NB4 (cell line): ENCODE data around the gene ANTXR1.

Experiments used
- DNase-seq: peaks from one replicate; pipeline ENCODE4 v3.0.0; 2010; ENCODE audit warnings: low read depth
- H3K4me3 ChIP-seq: one replicate; pipeline ENCODE4 v1.5.1; 2011; ENCODE audit warnings: mild to moderate bottlenecking, low read depth, low read length, moderate library complexity
- MYC ChIP-seq: IDR thresholded peaks from 2 replicates; pipeline ENCODE4 v1.6.1; 2011; ENCODE audit warnings: low read depth, low read length
- POLR2A ChIP-seq: IDR thresholded peaks from 2 replicates; pipeline ENCODE4 v1.6.1; 2011; ENCODE audit warnings: mild to moderate bottlenecking; ENCODE audit not compliant: insufficient read length; ENCODE audit errors: extremely low read depth
- TF ChIP-seq, protein P1 (sequence below): IDR thresholded peaks from 2 replicates; pipeline ENCODE4 v1.6.1; 2011; ENCODE audit warnings: low read depth, low read length
- TF ChIP-seq, protein P2 (sequence below): IDR thresholded peaks from one replicate; pipeline ENCODE4 v1.5.1; 2012; ENCODE audit warnings: low read depth, low read length

The ANTXR1 gene

DNA sequence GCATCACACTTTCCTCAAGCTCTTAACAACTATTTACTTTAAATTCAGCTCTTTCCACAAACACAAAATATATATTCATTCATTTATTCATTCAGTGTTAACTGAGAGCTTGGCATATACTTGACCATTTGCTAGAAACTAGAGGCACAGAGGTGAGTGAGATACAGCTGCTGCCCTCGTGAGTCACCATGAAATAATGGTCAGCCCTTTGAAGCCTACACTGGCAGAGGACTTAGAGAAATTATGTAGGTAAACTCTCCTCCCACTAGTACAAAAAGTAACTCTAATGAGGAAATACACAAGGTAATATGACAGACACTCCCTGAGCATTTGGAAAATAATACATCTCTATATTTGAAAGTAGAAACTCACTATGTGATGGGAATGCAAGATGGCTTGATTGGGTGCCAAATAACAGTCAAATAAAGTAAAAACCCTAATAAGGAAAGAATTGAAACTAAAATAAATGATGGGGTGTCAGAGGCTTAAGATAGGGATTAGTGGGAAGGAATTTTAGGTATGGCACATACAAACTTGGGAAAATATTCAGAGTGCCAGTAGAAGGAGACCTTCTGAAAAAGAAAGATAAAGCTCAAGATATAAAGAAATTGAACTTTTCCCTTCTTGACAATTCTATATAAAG lies 61.1 kb downstream of the ANTXR1 start:
- DNase-seq: no peak
- TF ChIP-seq MYC (no peak), POLR2A (no peak)
- TF ChIP-seq, protein P1, sequence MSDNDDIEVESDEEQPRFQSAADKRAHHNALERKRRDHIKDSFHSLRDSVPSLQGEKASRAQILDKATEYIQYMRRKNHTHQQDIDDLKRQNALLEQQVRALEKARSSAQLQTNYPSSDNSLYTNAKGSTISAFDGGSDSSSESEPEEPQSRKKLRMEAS: no peak
- TF ChIP-seq, protein P2, sequence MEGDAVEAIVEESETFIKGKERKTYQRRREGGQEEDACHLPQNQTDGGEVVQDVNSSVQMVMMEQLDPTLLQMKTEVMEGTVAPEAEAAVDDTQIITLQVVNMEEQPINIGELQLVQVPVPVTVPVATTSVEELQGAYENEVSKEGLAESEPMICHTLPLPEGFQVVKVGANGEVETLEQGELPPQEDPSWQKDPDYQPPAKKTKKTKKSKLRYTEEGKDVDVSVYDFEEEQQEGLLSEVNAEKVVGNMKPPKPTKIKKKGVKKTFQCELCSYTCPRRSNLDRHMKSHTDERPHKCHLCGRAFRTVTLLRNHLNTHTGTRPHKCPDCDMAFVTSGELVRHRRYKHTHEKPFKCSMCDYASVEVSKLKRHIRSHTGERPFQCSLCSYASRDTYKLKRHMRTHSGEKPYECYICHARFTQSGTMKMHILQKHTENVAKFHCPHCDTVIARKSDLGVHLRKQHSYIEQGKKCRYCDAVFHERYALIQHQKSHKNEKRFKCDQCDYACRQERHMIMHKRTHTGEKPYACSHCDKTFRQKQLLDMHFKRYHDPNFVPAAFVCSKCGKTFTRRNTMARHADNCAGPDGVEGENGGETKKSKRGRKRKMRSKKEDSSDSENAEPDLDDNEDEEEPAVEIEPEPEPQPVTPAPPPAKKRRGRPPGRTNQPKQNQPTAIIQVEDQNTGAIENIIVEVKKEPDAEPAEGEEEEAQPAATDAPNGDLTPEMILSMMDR: no peak
- H3K4me3 ChIP-seq: no peak overlapping the region

DNA sequence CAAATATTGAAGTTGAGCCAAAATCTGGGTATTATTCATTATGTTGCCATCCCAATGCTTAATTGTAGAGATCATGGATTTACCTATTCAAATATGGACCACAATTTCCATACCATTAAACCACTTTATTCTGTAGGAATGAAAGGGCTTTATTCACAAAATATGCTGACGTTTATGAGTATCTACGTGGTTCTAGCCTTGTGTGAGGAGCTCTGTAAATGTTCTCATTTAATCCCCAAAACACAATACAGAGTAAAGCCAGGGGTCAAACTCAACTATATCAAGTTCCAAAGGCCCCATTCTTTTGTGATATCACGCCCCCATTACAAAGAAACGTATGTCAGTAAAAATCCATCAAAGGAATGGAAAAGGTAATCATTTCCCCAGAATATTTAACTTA lies 61.9 kb downstream of the ANTXR1 start:
- TF ChIP-seq, protein P1: no peak
- H3K4me3 ChIP-seq: no peak overlapping the region
- no peak for DNase-seq

DNA sequence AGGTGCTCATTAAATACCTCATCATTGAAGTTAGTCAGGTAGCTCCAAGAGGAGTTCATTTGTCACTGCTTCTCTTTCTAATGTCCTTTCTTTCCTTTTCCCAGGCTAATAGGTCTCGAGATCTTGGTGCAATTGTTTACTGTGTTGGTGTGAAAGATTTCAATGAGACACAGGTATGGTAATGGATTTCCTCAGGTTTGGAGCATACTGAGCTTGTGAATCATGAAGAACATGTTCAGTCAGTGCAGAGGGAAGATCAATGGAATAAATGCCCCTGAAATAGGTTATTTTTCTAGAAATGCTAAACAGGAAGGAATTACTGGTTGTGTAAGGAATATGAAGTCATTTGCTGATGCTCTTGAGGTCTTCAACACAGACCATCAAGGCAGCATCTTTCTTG lies 62.5 kb downstream of the ANTXR1 start:
- H3K4me3 ChIP-seq: no peak overlapping the region
- TF ChIP-seq MYC: no peak
- no peak for DNase-seq

DNA sequence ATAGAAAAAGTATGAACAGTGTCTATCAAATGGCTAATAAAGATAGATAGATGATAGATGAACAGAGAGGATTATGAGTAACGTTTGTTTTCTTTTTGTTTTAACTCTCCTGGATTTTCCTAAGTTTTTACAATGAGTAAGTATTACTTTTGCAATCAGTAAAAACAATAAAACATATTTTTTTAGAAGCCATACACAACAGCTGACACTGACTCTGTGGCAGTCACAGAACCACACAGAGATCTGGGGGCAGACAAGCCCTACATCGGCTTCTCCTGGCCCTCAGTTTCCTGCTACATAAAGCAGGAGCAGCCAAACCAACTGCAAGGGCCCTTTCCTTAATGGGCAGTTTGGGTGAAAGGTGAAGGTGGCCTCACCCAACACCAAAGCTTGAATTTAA lies 63.6 kb downstream of the ANTXR1 start:
- DNase-seq: no peak
- TF ChIP-seq, protein P2: no peak
- TF ChIP-seq MYC: no peak
- no peak for TF ChIP-seq POLR2A
- TF ChIP-seq, protein P1: no peak
- no peak overlapping the region for H3K4me3 ChIP-seq

DNA sequence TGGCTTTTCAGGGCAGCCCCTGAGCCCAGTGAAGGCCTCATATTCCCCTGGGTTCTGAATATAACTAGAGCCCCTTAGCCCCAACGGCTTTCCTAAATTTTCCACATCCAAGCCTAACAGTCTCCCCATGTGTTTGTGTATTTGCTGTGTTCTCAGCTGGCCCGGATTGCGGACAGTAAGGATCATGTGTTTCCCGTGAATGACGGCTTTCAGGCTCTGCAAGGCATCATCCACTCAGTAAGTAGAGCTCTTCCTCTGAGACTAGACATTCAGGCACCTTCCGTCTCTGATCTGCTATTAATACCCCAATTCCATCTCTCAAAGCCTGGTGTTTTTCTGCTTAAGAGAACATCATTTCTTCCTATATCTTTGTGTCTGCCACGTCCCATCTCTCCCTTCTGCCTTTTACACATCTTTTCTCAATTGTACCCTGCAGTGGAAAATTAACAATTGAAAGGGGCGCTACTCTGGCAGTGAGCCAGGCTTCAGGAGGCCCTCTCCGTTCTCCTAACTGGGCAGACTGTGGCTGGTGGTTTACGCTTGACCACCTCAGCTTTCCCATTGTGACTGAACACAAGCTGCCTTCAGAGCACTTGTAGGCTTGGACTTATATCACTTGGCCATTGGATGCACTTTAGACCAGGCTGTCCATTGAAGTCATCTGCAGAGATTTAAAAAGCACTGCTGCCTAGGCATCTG lies 64.4 kb downstream of the ANTXR1 start:
- no peak for DNase-seq
- H3K4me3 ChIP-seq: no peak overlapping the region
- no peak for TF ChIP-seq MYC
- TF ChIP-seq, protein P2: no peak
- no peak for TF ChIP-seq POLR2A
- TF ChIP-seq, protein P1: no peak

DNA sequence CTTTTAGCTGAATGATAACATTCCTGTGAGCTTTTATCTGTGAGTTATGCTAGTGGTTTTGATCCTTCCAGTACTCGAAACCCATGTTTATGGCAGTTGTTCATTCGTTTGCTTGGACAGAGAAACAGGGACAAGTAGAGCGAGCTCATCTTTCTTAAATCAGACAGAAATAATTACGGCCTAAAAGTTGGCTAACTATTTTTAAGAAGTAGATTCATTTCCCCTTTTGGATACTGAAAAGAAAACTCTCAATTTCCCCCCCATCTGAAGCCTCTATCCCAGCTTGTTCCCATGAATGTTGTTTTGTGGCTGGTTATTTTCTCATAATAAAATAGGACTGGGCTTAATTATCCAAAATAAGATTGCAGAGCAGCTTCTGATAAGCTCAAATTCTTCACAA lies 67.1 kb downstream of the ANTXR1 start:
- DNase-seq: no peak
- TF ChIP-seq, protein P2: no peak
- TF ChIP-seq, protein P1: no peak
- TF ChIP-seq MYC (no peak), POLR2A (no peak)
- H3K4me3 ChIP-seq: no peak overlapping the region

DNA sequence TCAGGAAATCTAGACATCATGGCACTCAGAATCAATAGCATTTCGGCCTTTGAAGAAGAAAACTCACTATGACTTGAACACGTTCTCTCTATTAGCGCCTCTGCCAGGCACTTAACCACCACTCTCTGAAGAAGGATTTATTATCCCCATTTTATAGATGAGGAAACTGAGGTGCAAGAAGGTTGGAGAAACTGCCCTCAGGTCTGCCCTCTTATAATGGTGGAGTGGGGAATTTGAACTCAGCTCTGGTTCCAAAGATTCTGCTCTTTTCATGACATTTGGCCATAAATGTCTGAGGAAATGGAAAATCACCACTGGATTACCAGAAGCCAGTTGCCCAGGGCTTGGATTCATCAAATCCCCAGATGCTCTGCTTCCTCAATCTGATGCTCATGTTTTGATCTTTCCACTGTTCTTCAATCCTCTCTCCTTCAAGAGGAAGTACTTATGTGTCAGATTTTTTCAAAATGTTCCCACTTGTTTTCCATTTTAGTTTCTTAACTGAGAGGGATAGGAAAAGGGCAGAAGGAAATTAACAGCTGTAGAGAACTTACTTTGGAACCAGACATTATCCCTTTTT lies 68.1 kb downstream of the ANTXR1 start:
- no peak overlapping the region for H3K4me3 ChIP-seq
- no peak for TF ChIP-seq MYC
- TF ChIP-seq, protein P1: no peak
- DNase-seq: no peak
